Panc1 (cell line): ENCODE measurements around the gene ANO1. TPM values are rescaled to one million over a fixed set of nuclear protein-coding genes. Genes with fewer than 3 reads are reported as not detected.

Experiments used
- ATAC-seq: fragments of 200-7000 bp; cut with Tn5 transposase; 2 replicates; pipeline ENCODE4 v1.9.1; 2020; ENCODE audit warnings: mild to moderate bottlenecking, moderate library complexity
- BruUV-seq: library from RNA; stranded (reverse); fragments of 400-500 nt; replicated peaks from 2 replicates; lab custom pipeline; 2021; lab: Mats Ljungman, UMichigan
- CTCF ChIA-PET: fragments of 300-600 bp; sonication (Branson Sonifier 250); formaldehyde crosslinking; loops from one replicate; lab custom pipeline; 2022; ENCODE audit warnings: antibody characterized with exemption; lab: Charles Lee
- POLR2A ChIA-PET: fragments of 300-600 bp; sonication (Branson Sonifier 250); formaldehyde crosslinking; loops from one replicate; lab custom pipeline; 2022; ENCODE audit warnings: antibody characterized with exemption; lab: Charles Lee
- DNase-seq: peaks from one replicate; pipeline ENCODE4 v3.0.0-alpha.2; 2010; ENCODE audit warnings: low read depth, low spot score
- H3K27ac ChIP-seq: 2 replicates; pipeline ENCODE4 v1.5.1; 2011; ENCODE audit warnings: mild to moderate bottlenecking, low read length, inconsistent platforms
- H3K27me3 ChIP-seq: fragments of 200-500 bp; sonication (Bioruptor generic); 2 replicates; pipeline ENCODE4 v1.6.0; 2014; ENCODE audit warnings: low read length, inconsistent platforms; ENCODE audit not compliant: control insufficient read depth, insufficient read depth
- H3K36me3 ChIP-seq: fragments of 200-500 bp; sonication (Bioruptor generic); 2 replicates; pipeline ENCODE4 v1.5.1; 2014; ENCODE audit warnings: inconsistent platforms, mild to moderate bottlenecking, low read length, moderate library complexity; ENCODE audit not compliant: control insufficient read depth, insufficient read depth
- H3K4me1 ChIP-seq: 2 replicates; pipeline ENCODE4 v1.5.1; 2011; ENCODE audit warnings: inconsistent platforms, mild to moderate bottlenecking, low read length, moderate library complexity; ENCODE audit not compliant: control insufficient read depth, insufficient read depth
- H3K4me3 ChIP-seq, 2 experiments: 2 replicates each; pipeline ENCODE4 v1.5.1; 2011 to 2012; ENCODE audit warnings: low read depth in 2 of 2, low read length in 2 of 2, mild to moderate bottlenecking in 2 of 2, inconsistent platforms in 1 of 2, moderate library complexity in 1 of 2
- H3K9me3 ChIP-seq: fragments of 200-500 bp; sonication (Bioruptor generic); 2 replicates; pipeline ENCODE4 v1.5.1; 2014; ENCODE audit warnings: low read depth, mild to moderate bottlenecking, inconsistent platforms, low read length, moderate library complexity; ENCODE audit not compliant: control insufficient read depth, insufficient read depth
- POLR2AphosphoS5 ChIP-seq: IDR thresholded peaks from 2 replicates; pipeline ENCODE4 v1.6.1; 2012; ENCODE audit warnings: mild to moderate bottlenecking, low read depth, low read length, moderate library complexity
- SIN3A ChIP-seq: IDR thresholded peaks from 2 replicates; pipeline ENCODE4 v1.6.1; 2012; ENCODE audit warnings: low read depth, mild to moderate bottlenecking, low read length, moderate library complexity, borderline replicate concordance; ENCODE audit not compliant: insufficient read depth
- TCF7L2 ChIP-seq: IDR thresholded peaks from 2 replicates; pipeline ENCODE4 v1.6.1; 2011; ENCODE audit warnings: mild to moderate bottlenecking, low read depth, low read length, inconsistent platforms
- in situ Hi-C: cut with HindIII; loops from 2 replicates; pipeline ENCODE4 v1.10.0; 2016; ENCODE audit warnings: low sequenced_read_pairs, low pct_unique_long_range_greater_than_20kb
- intact Hi-C: fragments of 100-400 bp; cut with micrococcal nuclease; formaldehyde crosslinking; loops from one replicate; pipeline ENCODE4 v1.10.0; 2022; ENCODE audit not compliant: unreplicated experiment
- total RNA-seq: library from RNA; stranded (reverse); gene quantifications from one replicate; pipeline ENCODE4 v1.2.1, GENCODE V29; 2021; ENCODE audit not compliant: unreplicated experiment
- TF ChIP-seq, protein P1 (sequence below): fragments of 450-650 bp; IDR thresholded peaks from 2 replicates; pipeline ENCODE4 v1.5.1; 2017; ENCODE audit warnings: mild to moderate bottlenecking
- TF ChIP-seq, protein P2 (sequence below), 2 experiments: IDR thresholded peaks; 2 replicates each; pipeline ENCODE4 v1.6.1; 2011 to 2012; ENCODE audit warnings: low read depth in 2 of 2, control low read depth in 1 of 2, low read length in 1 of 2, mild to moderate bottlenecking in 1 of 2, moderate library complexity in 1 of 2; ENCODE audit not compliant: insufficient read depth in 1 of 2

Gene ANO1
- total RNA-seq, 1 experiment from 2014 or later, result 2.3 TPM

DNA sequence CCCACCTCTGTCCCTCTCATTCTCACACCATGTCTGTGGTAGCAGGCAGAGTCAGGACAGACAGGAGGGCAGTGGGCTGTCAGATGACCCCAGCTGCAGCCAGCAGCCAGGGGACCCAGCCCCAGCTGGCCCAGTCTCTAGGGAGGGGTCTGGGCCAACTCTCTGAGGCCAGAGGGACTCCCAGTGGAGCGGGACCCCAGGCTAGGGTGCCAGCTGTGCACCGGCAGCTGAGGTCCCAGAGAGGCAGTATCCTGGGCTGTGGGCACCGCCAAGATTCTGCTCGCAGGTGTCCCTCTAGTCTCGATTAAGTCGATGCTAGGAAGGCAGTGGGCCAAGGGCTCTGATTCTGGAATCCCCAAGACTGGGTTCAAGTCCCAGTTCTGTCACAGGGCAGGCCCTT, 108.3 kb downstream of the ANO1 start:
- BruUV-seq, result no TSS peak
- ChIA-PET CTCF (no interaction called here), POLR2A (no interaction called here)
- no peak overlapping the region for H3K4me3 ChIP-seq
- in situ Hi-C loops, result loop anchor here (10.0 to 25.0 kb wide), 2 partner anchors 82 to 224 kb away; no protein-coding TSS in a partner anchor
- no peak overlapping the region for H3K27ac ChIP-seq
- H3K9me3 ChIP-seq, result no peaks in the 10 kb centered on the region
- H3K4me1 ChIP-seq, result no peaks in the 10 kb centered on the region
- intact Hi-C loops, result no loop called here
- DNase-seq (no peak), ATAC-seq (no peak)
- TF ChIP-seq POLR2AphosphoS5, result no peak
- no peak for TF ChIP-seq TCF7L2
- TF ChIP-seq SIN3A, result no peak
- TF ChIP-seq, protein P1, sequence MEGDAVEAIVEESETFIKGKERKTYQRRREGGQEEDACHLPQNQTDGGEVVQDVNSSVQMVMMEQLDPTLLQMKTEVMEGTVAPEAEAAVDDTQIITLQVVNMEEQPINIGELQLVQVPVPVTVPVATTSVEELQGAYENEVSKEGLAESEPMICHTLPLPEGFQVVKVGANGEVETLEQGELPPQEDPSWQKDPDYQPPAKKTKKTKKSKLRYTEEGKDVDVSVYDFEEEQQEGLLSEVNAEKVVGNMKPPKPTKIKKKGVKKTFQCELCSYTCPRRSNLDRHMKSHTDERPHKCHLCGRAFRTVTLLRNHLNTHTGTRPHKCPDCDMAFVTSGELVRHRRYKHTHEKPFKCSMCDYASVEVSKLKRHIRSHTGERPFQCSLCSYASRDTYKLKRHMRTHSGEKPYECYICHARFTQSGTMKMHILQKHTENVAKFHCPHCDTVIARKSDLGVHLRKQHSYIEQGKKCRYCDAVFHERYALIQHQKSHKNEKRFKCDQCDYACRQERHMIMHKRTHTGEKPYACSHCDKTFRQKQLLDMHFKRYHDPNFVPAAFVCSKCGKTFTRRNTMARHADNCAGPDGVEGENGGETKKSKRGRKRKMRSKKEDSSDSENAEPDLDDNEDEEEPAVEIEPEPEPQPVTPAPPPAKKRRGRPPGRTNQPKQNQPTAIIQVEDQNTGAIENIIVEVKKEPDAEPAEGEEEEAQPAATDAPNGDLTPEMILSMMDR, result no peak
- TF ChIP-seq, protein P2, sequence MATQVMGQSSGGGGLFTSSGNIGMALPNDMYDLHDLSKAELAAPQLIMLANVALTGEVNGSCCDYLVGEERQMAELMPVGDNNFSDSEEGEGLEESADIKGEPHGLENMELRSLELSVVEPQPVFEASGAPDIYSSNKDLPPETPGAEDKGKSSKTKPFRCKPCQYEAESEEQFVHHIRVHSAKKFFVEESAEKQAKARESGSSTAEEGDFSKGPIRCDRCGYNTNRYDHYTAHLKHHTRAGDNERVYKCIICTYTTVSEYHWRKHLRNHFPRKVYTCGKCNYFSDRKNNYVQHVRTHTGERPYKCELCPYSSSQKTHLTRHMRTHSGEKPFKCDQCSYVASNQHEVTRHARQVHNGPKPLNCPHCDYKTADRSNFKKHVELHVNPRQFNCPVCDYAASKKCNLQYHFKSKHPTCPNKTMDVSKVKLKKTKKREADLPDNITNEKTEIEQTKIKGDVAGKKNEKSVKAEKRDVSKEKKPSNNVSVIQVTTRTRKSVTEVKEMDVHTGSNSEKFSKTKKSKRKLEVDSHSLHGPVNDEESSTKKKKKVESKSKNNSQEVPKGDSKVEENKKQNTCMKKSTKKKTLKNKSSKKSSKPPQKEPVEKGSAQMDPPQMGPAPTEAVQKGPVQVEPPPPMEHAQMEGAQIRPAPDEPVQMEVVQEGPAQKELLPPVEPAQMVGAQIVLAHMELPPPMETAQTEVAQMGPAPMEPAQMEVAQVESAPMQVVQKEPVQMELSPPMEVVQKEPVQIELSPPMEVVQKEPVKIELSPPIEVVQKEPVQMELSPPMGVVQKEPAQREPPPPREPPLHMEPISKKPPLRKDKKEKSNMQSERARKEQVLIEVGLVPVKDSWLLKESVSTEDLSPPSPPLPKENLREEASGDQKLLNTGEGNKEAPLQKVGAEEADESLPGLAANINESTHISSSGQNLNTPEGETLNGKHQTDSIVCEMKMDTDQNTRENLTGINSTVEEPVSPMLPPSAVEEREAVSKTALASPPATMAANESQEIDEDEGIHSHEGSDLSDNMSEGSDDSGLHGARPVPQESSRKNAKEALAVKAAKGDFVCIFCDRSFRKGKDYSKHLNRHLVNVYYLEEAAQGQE (IDR thresholded peaks at IDR 0.05; ENCODE audit: insufficient read depth in 1 of 2, low read depth in 2 of 2, low read length in 1 of 2), result no peak
- no peaks in the 10 kb centered on the region for H3K36me3 ChIP-seq
- H3K27me3 ChIP-seq, result no peaks in the 10 kb centered on the region

DNA sequence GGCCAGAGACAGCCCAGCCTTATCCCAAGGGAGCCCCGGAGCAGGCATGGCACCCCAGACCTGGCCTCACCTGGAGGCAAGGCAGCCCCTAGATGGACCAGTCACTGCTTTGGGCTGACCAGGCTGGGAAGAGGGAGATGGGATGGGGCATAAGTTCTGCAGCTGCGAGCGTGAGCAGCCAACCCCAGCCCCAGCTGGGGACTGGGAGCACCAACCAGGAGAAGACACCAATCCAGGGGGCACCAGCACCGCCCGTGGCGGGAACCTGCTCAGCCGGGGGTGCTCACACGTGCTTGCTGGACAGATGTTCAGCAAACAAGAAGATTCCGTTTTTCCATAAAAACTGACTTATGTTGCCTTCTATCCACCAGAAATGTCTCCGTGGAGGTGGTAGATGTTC, 108.8 kb downstream of the ANO1 start:
- no peaks in the 10 kb centered on the region for H3K36me3 ChIP-seq
- ChIA-PET CTCF (no interaction called here), POLR2A (no interaction called here)
- H3K27ac ChIP-seq, result no peak overlapping the region
- no peak for DNase-seq
- no peaks in the 10 kb centered on the region for H3K4me1 ChIP-seq
- H3K27me3 ChIP-seq, result no peaks in the 10 kb centered on the region
- intact Hi-C loops, result no loop called here
- BruUV-seq, result no TSS peak
- in situ Hi-C loops, result loop anchor here (10.0 to 25.0 kb wide), 2 partner anchors 82 to 225 kb away; no protein-coding TSS in a partner anchor
- H3K4me3 ChIP-seq, result no peak overlapping the region
- ATAC-seq, result no peak
- TF ChIP-seq POLR2AphosphoS5, result no peak
- TF ChIP-seq SIN3A, result no peak
- TF ChIP-seq, protein P2 (IDR thresholded peaks at IDR 0.05; ENCODE audit: insufficient read depth in 1 of 2, low read depth in 2 of 2, low read length in 1 of 2), result no peak
- TF ChIP-seq TCF7L2, result no peak
- TF ChIP-seq, protein P1, result no peak
- no peaks in the 10 kb centered on the region for H3K9me3 ChIP-seq
